Brain microvascular endothelial cell (primary cell): ENCODE results near the gene CNTNAP2.

ENCODE experiments used
- DNase-seq: peaks from one replicate; pipeline ENCODE4 v3.0.0-alpha.2; 2020
- H3K27ac ChIP-seq: fragments of 250-450 bp; sonication (Bioruptor Pico); 2 replicates; pipeline ENCODE4 v1.5.1; 2020; ENCODE audit warnings: mild to moderate bottlenecking, moderate library complexity
- H3K27me3 ChIP-seq: fragments of 250-450 bp; sonication (Bioruptor Pico); replicated peaks from 2 replicates; pipeline ENCODE4 v1.5.1; 2020; ENCODE audit warnings: mild to moderate bottlenecking
- H3K36me3 ChIP-seq: fragments of 250-450 bp; sonication (Bioruptor Pico); replicated peaks from 2 replicates; pipeline ENCODE4 v1.5.1; 2020; ENCODE audit warnings: mild to moderate bottlenecking
- H3K4me3 ChIP-seq: 2 replicates; pipeline ENCODE4 v1.5.1; 2011; ENCODE audit warnings: low read depth, mild to moderate bottlenecking, control low read depth, low read length, moderate library complexity
- CTCF ChIP-seq: IDR thresholded peaks from 2 replicates; pipeline ENCODE4 v1.5.1; 2011; ENCODE audit warnings: low read depth, mild to moderate bottlenecking, moderate library complexity, low read length, control low read depth, inconsistent platforms; ENCODE audit errors: missing control alignments
- in situ Hi-C: cut with HindIII; loops from 2 replicates; pipeline ENCODE4 v1.10.0; 2017; ENCODE audit warnings: low sequenced_read_pairs, low pct_ligation_motif_present

Gene CNTNAP2

DNA sequence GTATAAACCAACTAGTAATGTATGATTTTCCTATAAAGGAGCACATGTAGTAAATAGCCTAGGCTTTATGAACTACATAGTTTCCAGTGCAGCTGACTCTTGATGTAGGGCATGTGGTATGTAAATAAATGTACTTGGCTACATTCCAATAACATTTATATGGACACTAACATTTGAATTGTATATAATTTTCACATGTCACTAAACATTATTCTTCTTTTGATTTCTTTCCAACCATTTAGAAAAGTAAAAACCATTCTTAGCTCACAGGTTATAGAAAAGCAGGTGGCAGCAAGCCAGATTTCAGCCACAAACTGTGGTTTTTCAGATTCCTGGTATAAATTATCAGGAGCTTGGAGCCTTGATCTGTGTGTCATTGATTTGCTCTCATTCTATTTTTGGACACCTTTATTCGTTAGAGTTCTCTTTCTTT, 1182.0 kb downstream of the CNTNAP2 start:
- H3K27ac ChIP-seq = no peak overlapping the region
- peak; percentile 27 for DNase-seq
- H3K4me3 ChIP-seq = no peak overlapping the region
- in situ Hi-C loops = no loop called here
- no peaks in the 10 kb centered on the region for H3K36me3 ChIP-seq
- TF ChIP-seq CTCF = no peak
- H3K27me3 ChIP-seq = no peaks in the 10 kb centered on the region

GRCh38 chr7:147300293-147300692, 1183.7 kb downstream of the CNTNAP2 start:
- TF ChIP-seq CTCF = no peak
- H3K4me3 ChIP-seq = no peak overlapping the region
- H3K27me3 ChIP-seq = no peaks in the 10 kb centered on the region
- DNase-seq = no peak
- in situ Hi-C loops = no loop called here
- no peaks in the 10 kb centered on the region for H3K36me3 ChIP-seq
- no peak overlapping the region for H3K27ac ChIP-seq

DNA sequence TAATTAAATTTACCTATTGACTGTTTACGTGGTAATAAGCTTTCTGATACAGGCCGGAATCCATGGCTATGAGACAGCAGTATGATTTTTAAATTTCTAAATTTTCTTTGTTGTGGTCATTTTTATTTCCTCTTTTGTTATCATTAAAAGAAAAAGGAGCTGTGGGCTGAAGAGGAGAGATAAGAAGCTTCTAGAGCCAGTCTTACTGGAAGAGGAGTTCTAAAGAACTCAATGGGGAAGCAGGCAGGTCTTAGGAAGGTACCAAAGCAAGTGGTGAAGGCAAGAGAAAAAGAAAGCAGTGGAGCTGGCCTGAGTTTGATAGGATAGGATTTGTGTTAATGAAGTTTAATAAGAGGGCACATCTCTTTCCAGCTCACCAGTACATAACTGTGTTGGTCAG, 1187.8 kb downstream of the CNTNAP2 start:
- TF ChIP-seq CTCF = no peak
- H3K4me3 ChIP-seq = no peak overlapping the region
- H3K27me3 ChIP-seq = no peaks in the 10 kb centered on the region
- no peaks in the 10 kb centered on the region for H3K36me3 ChIP-seq
- DNase-seq = no peak
- in situ Hi-C loops = no loop called here
- no peak overlapping the region for H3K27ac ChIP-seq

- no peak for DNase-seq
- Histone ChIP-seq H3K27ac (no peak overlapping the region), H3K27me3 (no peaks in the 10 kb centered on the region), H3K4me3 (no peak overlapping the region), H3K36me3 (no peaks in the 10 kb centered on the region)
- in situ Hi-C loops = no loop called here
- no peak for TF ChIP-seq CTCF
Measured at GRCh38 chr7:147305827-147306226, 1189.2 kb downstream of the CNTNAP2 start.

GRCh38 chr7:147308539-147308938, 1191.9 kb downstream of the CNTNAP2 start:
- Histone ChIP-seq H3K27me3 (no peaks in the 10 kb centered on the region), H3K4me3 (no peak overlapping the region), H3K27ac (no peak overlapping the region), H3K36me3 (no peaks in the 10 kb centered on the region)
- in situ Hi-C loops = no loop called here
- DNase-seq = peak; percentile 1
- no peak for TF ChIP-seq CTCF

DNA sequence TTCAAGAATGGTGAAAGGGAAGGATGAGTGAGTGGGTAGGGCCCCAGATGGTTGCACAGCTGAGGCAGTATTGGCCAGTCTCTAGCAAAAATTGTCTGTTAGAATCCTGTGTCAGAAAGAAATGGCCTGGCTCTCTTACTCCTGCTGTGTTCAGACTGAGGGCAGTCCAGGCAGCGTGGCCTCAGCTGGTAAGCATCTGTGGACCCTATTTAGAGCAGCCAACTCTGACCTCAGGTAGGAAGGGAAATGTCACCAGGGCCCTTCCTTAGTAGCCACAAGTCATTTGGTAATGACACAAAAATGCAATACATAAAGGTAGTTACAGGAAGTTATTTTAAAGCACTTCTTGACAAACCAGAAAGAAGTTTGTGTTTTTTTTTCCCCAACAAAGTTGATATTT, 1194.7 kb downstream of the CNTNAP2 start:
- no peak for TF ChIP-seq CTCF
- in situ Hi-C loops = no loop called here
- no peak overlapping the region for H3K27ac ChIP-seq
- no peaks in the 10 kb centered on the region for H3K36me3 ChIP-seq
- DNase-seq = no peak
- H3K4me3 ChIP-seq = no peak overlapping the region
- H3K27me3 ChIP-seq = no peaks in the 10 kb centered on the region
